Measurements from ENCODE around the gene MYOF.

DNA sequence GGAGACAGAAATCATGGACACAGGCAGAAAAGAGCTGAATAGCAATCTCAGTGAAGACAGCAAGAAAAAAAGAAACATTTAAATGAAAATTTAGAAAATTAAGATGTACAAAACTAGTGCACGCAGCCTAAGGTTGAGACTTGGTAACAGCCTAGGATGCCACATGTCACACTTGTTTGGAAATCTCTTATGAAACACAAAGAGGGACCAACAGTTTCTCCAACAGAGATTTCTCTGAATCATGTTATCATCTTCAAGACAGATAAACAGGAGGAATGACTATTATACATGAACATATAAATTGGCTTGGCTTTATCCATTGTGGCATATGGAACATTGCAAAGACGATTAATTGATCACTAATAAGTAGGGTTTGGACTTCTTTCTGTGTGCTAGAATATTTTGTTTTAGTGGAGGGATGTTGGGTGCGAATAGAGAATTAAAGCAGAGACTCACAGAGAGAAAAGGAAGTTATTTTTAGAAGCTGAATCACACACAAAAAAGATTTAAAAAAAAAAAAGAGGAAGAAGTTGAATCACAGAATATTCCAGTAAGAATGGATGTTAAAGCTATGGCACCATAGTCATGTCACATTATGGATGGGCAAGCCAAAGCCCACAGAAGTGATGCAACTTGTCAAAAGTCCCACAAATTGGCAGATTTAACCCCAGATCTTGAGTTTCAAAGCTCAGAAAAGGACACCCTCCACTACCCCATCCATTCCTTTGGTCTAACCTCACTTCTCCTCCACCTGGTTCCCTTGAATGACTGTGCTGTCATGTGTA is 91.6 kb downstream of the MYOF start:
- TF ChIP-seq, protein P1, sequence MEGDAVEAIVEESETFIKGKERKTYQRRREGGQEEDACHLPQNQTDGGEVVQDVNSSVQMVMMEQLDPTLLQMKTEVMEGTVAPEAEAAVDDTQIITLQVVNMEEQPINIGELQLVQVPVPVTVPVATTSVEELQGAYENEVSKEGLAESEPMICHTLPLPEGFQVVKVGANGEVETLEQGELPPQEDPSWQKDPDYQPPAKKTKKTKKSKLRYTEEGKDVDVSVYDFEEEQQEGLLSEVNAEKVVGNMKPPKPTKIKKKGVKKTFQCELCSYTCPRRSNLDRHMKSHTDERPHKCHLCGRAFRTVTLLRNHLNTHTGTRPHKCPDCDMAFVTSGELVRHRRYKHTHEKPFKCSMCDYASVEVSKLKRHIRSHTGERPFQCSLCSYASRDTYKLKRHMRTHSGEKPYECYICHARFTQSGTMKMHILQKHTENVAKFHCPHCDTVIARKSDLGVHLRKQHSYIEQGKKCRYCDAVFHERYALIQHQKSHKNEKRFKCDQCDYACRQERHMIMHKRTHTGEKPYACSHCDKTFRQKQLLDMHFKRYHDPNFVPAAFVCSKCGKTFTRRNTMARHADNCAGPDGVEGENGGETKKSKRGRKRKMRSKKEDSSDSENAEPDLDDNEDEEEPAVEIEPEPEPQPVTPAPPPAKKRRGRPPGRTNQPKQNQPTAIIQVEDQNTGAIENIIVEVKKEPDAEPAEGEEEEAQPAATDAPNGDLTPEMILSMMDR (IDR thresholded peaks at IDR 0.05) = no peak
- TF ChIP-seq ZFX (IDR thresholded peaks at IDR 0.05; ENCODE audit: borderline replicate concordance) = no peak
